ENCODE results near the gene C4A. TPM values are rescaled to one million over a fixed set of nuclear protein-coding genes. Genes with fewer than 3 reads are reported as not detected.

Gene C4A
- total RNA-seq, 1 donor from 2014 or later: 4.6 TPM

GRCh38 chr6:32046450-32047083, 64.7 kb downstream of the C4A start:
- peak overlapping the region; percentile 58 for H3K4me2 ChIP-seq (ENCODE audit: low read length)
- peak overlapping the region; percentile 3 for H3K27ac ChIP-seq (ENCODE audit: low read depth, low read length)
- no peak overlapping the region for H3K9ac ChIP-seq (ENCODE audit: low read length)
- Mint-ChIP-seq H3K27ac (ENCODE audit: unreplicated experiment) (no peak overlapping the region), H3K27me3 (ENCODE audit: low read depth, unreplicated experiment) (peaks cover 23% of the 10 kb centered on the region), H3K36me3 (ENCODE audit: low read depth, unreplicated experiment) (no peaks in the 10 kb centered on the region), H3K4me1 (ENCODE audit: low read depth, unreplicated experiment) (peaks cover 7% of the 10 kb centered on the region), H3K4me3 (ENCODE audit: unreplicated experiment) (no peak overlapping the region), H3K9me3 (ENCODE audit: unreplicated experiment) (no peaks in the 10 kb centered on the region)
- no peaks in the 10 kb centered on the region for H3K36me3 ChIP-seq (ENCODE audit: insufficient read depth, low read length)
- H2AFZ ChIP-seq (ENCODE audit: low read depth, low read length): peak overlapping the region; percentile 32
- H3K4me3 ChIP-seq (ENCODE audit: insufficient read depth, low read depth, low read length): no peak overlapping the region
- H3K27me3 ChIP-seq (ENCODE audit: insufficient read depth, low read length): no peaks in the 10 kb centered on the region
- no peaks in the 10 kb centered on the region for H3K9me3 ChIP-seq (ENCODE audit: insufficient read depth, low read depth, low read length)
- DNase-seq (ENCODE audit: low read depth) (no peak), FAIRE-seq (no peak)
- H3K4me1 ChIP-seq (ENCODE audit: insufficient read depth, low read length): peaks cover 20% of the 10 kb centered on the region
- TF ChIP-seq CTCF (IDR thresholded peaks at IDR 0.05; ENCODE audit: insufficient read depth, low read depth, low read length) (no peak), EZH2 (IDR thresholded peaks at IDR 0.05; ENCODE audit: insufficient read depth, low read length) (peak; percentile 29)
- H3K79me2 ChIP-seq (ENCODE audit: insufficient read depth, low read length): no peaks in the 10 kb centered on the region
- H4K20me1 ChIP-seq (ENCODE audit: insufficient read depth, low read length): no peaks in the 10 kb centered on the region

- Histone ChIP-seq H3K27ac (ENCODE audit: low read depth, low read length) (no peak overlapping the region), H3K9me3 (ENCODE audit: insufficient read depth, low read depth, low read length) (no peaks in the 10 kb centered on the region), H3K79me2 (ENCODE audit: insufficient read depth, low read length) (no peaks in the 10 kb centered on the region), H3K36me3 (ENCODE audit: insufficient read depth, low read length) (no peaks in the 10 kb centered on the region), H3K27me3 (ENCODE audit: insufficient read depth, low read length) (peaks cover 4% of the 10 kb centered on the region), H3K4me3 (ENCODE audit: insufficient read depth, low read depth, low read length) (no peak overlapping the region), H3K4me1 (ENCODE audit: insufficient read depth, low read length) (peaks cover 20% of the 10 kb centered on the region), H3K4me2 (ENCODE audit: low read length) (peak overlapping the region; percentile 58), H2AFZ (ENCODE audit: low read depth, low read length) (no peak overlapping the region), H3K9ac (ENCODE audit: low read length) (no peak overlapping the region), H4K20me1 (ENCODE audit: insufficient read depth, low read length) (no peaks in the 10 kb centered on the region)
- no peak overlapping the region for H3K27ac Mint-ChIP-seq (ENCODE audit: unreplicated experiment)
- DNase-seq (ENCODE audit: low read depth) (peak; percentile 25), FAIRE-seq (no peak)
- no peak overlapping the region for H3K4me3 Mint-ChIP-seq (ENCODE audit: unreplicated experiment)
- peaks cover 29% of the 10 kb centered on the region for H3K27me3 Mint-ChIP-seq (ENCODE audit: low read depth, unreplicated experiment)
- no peaks in the 10 kb centered on the region for H3K9me3 Mint-ChIP-seq (ENCODE audit: unreplicated experiment)
- no peak for TF ChIP-seq EZH2 (IDR thresholded peaks at IDR 0.05; ENCODE audit: insufficient read depth, low read length)
- TF ChIP-seq CTCF (IDR thresholded peaks at IDR 0.05; ENCODE audit: insufficient read depth, low read depth, low read length): no peak
- no peaks in the 10 kb centered on the region for H3K36me3 Mint-ChIP-seq (ENCODE audit: low read depth, unreplicated experiment)
- H3K4me1 Mint-ChIP-seq (ENCODE audit: low read depth, unreplicated experiment): peaks cover 7% of the 10 kb centered on the region
These were observed 65.2 kb downstream of the C4A start for GRCh38 chr6:32047084-32047478.

GRCh38 chr6:32047539-32047854, 65.6 kb downstream of the C4A start:
- H3K4me3 ChIP-seq (ENCODE audit: insufficient read depth, low read depth, low read length): no peak overlapping the region
- Mint-ChIP-seq H3K27ac (ENCODE audit: unreplicated experiment) (no peak overlapping the region), H3K4me3 (ENCODE audit: unreplicated experiment) (no peak overlapping the region), H3K4me1 (ENCODE audit: low read depth, unreplicated experiment) (peaks cover 7% of the 10 kb centered on the region), H3K36me3 (ENCODE audit: low read depth, unreplicated experiment) (no peaks in the 10 kb centered on the region), H3K9me3 (ENCODE audit: unreplicated experiment) (no peaks in the 10 kb centered on the region), H3K27me3 (ENCODE audit: low read depth, unreplicated experiment) (peaks cover 33% of the 10 kb centered on the region)
- FAIRE-seq: no peak
- peaks cover 20% of the 10 kb centered on the region for H3K4me1 ChIP-seq (ENCODE audit: insufficient read depth, low read length)
- H4K20me1 ChIP-seq (ENCODE audit: insufficient read depth, low read length): no peaks in the 10 kb centered on the region
- peaks cover 4% of the 10 kb centered on the region for H3K27me3 ChIP-seq (ENCODE audit: insufficient read depth, low read length)
- H3K27ac ChIP-seq (ENCODE audit: low read depth, low read length): no peak overlapping the region
- H3K4me2 ChIP-seq (ENCODE audit: low read length): peak overlapping the region; percentile 58
- no peaks in the 10 kb centered on the region for H3K9me3 ChIP-seq (ENCODE audit: insufficient read depth, low read depth, low read length)
- DNase-seq (ENCODE audit: low read depth): no peak
- H3K79me2 ChIP-seq (ENCODE audit: insufficient read depth, low read length): no peaks in the 10 kb centered on the region
- TF ChIP-seq CTCF (IDR thresholded peaks at IDR 0.05; ENCODE audit: insufficient read depth, low read depth, low read length): no peak
- no peak for TF ChIP-seq EZH2 (IDR thresholded peaks at IDR 0.05; ENCODE audit: insufficient read depth, low read length)
- H3K9ac ChIP-seq (ENCODE audit: low read length): no peak overlapping the region
- no peak overlapping the region for H2AFZ ChIP-seq (ENCODE audit: low read depth, low read length)
- H3K36me3 ChIP-seq (ENCODE audit: insufficient read depth, low read length): no peaks in the 10 kb centered on the region

All from astrocyte (in vitro differentiated cells and primary cell).